RKO (cell line): ENCODE measurements around the gene DHX9.

Experiments used
- DNase-seq: peaks from one replicate; pipeline ENCODE4 v3.0.0-alpha.2; 2016; ENCODE audit warnings: low spot score

The DHX9 gene

GRCh38 chr1:182841368-182841988 is 2.3 kb downstream of the DHX9 start:
- DNase-seq, result peak; percentile 69

GRCh38 chr1:182842265-182842664 is 3.1 kb downstream of the DHX9 start:
- no peak for DNase-seq

GRCh38 chr1:182845379-182845778 is 6.2 kb downstream of the DHX9 start:
- DNase-seq, result no peak

GRCh38 chr1:182845894-182846293 is 6.7 kb downstream of the DHX9 start:
- no peak for DNase-seq

- DNase-seq, result no peak
These were observed 8.0 kb downstream of the DHX9 start for GRCh38 chr1:182847105-182847504.

GRCh38 chr1:182848736-182849135 is 9.6 kb downstream of the DHX9 start:
- DNase-seq, result no peak

GRCh38 chr1:182850319-182850718 is 11.2 kb downstream of the DHX9 start:
- no peak for DNase-seq

- no peak for DNase-seq
These were observed 12.7 kb downstream of the DHX9 start for GRCh38 chr1:182851825-182852224.

- DNase-seq, result no peak
These were observed 16.8 kb downstream of the DHX9 start for GRCh38 chr1:182855911-182856310.

- no peak for DNase-seq
These were observed 18.1 kb downstream of the DHX9 start for GRCh38 chr1:182857212-182857611.

- no peak for DNase-seq
These were observed 21.5 kb downstream of the DHX9 start for GRCh38 chr1:182860658-182861057.

- no peak for DNase-seq
These were observed 22.8 kb downstream of the DHX9 start for GRCh38 chr1:182861994-182862393.

- no peak for DNase-seq
These were observed 23.7 kb downstream of the DHX9 start for GRCh38 chr1:182862827-182863226.

GRCh38 chr1:182863940-182864339 is 24.8 kb downstream of the DHX9 start:
- DNase-seq, result no peak

GRCh38 chr1:182867861-182868260 is 28.7 kb downstream of the DHX9 start:
- no peak for DNase-seq

- DNase-seq, result peak; percentile 26
These were observed 30.1 kb downstream of the DHX9 start for GRCh38 chr1:182869241-182869666.

GRCh38 chr1:182872881-182873280 is 33.7 kb downstream of the DHX9 start:
- DNase-seq, result no peak

- DNase-seq, result no peak
These were observed 36.7 kb downstream of the DHX9 start for GRCh38 chr1:182875889-182876288.

- no peak for DNase-seq
These were observed 38.2 kb downstream of the DHX9 start for GRCh38 chr1:182877331-182877730.

GRCh38 chr1:182877842-182878241 is 38.7 kb downstream of the DHX9 start:
- DNase-seq, result no peak

- no peak for DNase-seq
These were observed 45.7 kb downstream of the DHX9 start for GRCh38 chr1:182884872-182885271.

GRCh38 chr1:182885591-182885990 is 46.4 kb downstream of the DHX9 start:
- no peak for DNase-seq

GRCh38 chr1:182886985-182887384 is 47.8 kb downstream of the DHX9 start:
- DNase-seq, result no peak

GRCh38 chr1:182888736-182889531 is 49.8 kb downstream of the DHX9 start:
- no peak for DNase-seq
